HG02885 (cell line): Measurements from ENCODE around the gene SLC35G3.
"Not testable (repeated sequence)": the region's sequence is repeated elsewhere in the genome, so short reads cannot be mapped to it uniquely, and the experiment has no call there.

Experiments used
- ATAC-seq: cut with Tn5 transposase; IDR thresholded peaks from one replicate; pipeline ENCODE4 v1.9.1; 2021; ENCODE audit warnings: mild to moderate bottlenecking; ENCODE audit not compliant: unreplicated experiment, poor library complexity

Gene SLC35G3

DNA sequence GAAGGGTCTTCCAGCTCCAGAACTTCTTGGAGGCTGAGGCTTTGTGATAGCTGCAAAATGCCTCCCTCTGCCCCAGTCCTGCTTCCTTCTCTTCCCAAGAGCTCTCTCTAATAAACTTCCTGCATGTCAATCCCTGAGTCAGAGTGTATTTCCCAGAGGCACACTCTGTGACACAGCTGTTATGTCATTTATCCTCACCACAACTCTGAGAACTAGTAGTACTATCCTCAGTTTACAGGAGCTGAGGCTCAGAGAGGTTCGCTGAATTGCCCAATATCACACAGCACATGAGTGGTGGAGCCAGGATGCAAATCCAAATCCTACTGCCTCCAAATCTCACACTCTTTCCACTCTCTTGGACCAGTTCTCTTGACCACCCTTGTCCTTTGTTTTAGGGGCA, 26.5 kb downstream of the SLC35G3 start:
- ATAC-seq: no peak

- ATAC-seq: no peak
These were observed 27.1 kb downstream of the SLC35G3 start for GRCh38 chr17:35167046-35167445.

- no peak for ATAC-seq
These were observed 27.7 kb downstream of the SLC35G3 start for GRCh38 chr17:35166526-35166925.

DNA sequence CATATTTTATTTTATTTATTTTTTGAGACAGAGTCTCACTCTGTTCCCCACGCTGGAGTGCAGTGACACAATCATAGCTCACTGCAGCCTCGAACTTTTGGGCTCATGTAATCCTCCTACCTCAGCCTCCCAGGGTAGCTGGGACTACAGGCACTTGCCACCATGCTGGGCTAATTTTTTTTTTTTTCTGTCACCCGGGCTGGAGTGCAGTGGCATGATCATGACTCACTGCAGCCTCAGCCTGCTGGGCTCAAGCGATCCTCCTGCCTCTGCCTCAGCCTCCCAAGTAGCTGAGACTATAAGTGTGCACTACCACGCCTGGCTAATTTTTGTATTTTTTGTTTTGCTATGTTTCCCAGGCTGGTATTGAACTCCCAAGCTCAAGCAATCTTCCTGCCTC, 29.5 kb downstream of the SLC35G3 start:
- no peak for ATAC-seq

DNA sequence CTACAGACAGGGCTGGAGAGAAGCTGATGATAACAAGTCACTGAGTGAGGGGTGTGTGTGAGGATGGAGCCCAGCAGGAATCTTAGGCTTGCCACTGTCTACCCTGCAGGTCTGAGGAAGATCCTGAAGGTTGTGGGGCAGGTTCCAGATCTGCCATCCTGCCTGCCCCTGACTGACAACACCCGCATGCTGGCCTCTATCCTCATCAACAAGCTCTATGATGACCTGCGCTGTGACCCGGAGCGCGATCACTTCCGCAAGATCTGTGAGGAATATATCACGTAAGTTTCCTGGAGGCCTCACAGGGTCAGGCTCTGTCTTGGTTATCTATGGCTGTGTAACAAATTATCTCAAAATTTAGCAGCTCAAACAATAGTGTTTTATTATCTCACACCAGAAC, 30.3 kb downstream of the SLC35G3 start:
- ATAC-seq: no peak

DNA sequence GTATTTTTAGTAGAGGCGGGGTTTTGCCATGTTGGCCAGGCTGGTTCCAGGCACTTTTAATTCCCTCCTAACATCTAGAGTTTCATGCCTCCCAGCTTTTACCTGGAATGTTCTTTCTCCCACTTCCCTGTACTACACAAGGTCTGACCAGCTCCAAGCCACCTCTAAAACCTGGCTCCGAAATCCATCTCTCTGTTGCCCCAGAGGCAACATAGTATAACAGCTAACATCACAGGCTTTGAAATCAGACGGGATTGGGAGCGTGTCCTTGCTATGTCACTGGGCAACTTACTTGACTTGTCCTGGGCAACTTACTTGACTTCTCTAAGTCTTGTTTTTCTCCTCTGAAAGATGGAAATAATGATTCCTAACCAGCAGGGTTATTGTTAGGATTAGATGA, 31.4 kb downstream of the SLC35G3 start:
- no peak for ATAC-seq

GRCh38 chr17:35161281-35161761, 32.9 kb downstream of the SLC35G3 start:
- no peak for ATAC-seq

GRCh38 chr17:35160354-35161201, 33.6 kb downstream of the SLC35G3 start:
- no peak for ATAC-seq

DNA sequence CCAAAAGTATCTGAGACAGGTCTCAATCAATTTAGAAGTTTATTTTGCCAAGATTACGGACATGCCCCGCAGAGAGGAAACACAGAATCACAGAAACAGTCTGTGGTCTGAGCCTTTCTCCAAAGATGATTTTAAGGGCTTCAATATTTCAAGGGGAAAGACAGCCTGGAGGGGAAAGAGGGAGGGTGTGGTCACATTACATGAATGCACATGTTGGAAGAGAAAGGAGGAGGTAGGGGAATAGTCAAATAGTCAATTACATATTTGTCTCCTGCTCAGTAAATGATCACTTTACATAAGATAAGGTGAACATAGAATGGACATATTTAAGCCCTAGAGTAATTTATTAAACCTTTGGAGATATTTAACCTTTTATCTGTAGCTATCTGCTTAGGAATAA, 34.3 kb downstream of the SLC35G3 start:
- ATAC-seq: no peak

GRCh38 chr17:35155246-35155645, 38.9 kb downstream of the SLC35G3 start:
- ATAC-seq: no peak

DNA sequence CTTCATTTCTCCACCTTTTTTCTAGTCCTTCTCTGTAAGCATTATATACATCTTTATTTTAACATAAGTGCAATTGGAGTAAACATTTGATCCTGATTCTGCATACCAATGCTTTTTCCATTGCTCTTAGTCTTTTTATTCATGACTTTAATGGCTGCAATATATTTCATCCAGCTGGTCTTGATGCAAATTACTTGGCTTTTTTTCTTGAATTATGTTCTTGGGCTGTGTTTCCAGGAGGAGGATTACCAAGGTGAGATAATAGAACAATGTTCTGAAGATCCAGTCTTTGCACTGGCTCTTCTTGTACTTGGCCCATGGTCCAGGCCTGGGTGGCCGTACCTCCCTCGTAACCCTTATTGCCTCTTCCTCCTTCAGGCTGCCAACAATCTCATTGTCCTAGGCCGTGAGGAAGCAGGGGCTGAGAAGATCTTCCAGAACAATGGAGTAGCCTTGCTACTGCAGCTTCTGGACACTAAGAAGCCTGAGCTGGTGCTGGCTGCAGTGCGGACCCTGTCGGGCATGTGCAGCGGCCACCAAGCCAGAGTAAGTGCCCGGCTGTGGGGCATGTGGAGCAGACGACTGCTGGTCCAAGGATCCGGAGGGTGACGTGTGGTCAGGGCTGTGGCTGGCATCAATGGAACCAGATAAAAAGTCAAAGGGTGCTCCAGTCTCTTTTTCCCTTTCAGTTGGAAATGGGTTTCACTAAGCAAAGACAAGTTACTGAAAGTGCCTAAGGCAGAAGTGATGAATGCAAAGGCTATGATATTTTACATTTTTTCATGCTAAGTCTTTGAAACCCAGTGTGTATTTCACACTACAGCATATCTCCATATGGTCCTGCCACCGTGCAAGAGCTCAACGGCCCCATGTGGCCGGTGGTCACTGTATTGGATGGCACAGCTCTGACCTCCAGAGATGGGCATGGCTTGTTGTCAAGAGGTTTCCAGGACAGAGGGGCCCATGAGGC, 39.7 kb downstream of the SLC35G3 start:
- no peak for ATAC-seq

DNA sequence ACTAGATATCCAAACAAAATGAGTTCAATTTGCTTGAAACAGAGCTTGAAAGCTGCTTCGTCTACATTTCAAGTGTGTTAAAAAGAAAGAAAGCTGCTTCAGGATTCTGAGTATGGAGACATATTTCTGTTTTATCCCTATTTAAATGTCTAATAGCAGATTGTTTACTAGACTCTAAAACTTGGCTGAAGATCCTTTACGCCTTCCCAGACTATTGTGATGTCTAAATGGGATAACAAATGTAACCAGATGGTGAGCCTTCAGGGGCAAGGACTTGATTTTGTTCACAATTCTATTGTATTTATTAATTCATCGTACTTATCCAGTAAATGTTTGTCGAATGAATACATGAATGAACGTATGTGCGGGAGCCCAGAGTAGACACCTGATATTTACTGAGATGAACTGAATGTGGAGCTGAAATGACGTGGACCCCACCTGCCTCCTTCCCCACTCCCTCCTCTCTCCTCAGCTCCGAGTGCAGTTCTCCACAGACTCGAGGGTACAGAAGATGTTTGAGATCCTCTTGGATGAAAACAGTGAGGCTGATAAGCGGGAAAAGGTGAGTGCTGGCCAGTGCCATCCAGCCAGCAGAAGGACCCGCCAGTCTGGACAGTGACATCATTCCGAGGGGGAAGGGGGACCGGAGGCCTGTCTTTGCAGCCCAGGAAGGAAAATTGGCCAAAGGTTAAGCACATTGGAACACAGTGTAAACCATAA, 41.6 kb downstream of the SLC35G3 start:
- no peak for ATAC-seq

GRCh38 chr17:35151080-35151479, 43.1 kb downstream of the SLC35G3 start:
- ATAC-seq: not testable (repeated sequence)

GRCh38 chr17:35149941-35150340, 44.3 kb downstream of the SLC35G3 start:
- no peak for ATAC-seq

- no peak for ATAC-seq
These were observed 46.0 kb downstream of the SLC35G3 start for GRCh38 chr17:35148144-35148543.

GRCh38 chr17:35147375-35147905, 46.8 kb downstream of the SLC35G3 start, which contains the start of gene UNC45B:
Gene UNC45B (plus strand): TSS chr17:35147817. CDS start chr17:35148264, 447 bp downstream.
- ATAC-seq: no peak

GRCh38 chr17:35146214-35146833, 47.9 kb downstream of the SLC35G3 start:
- ATAC-seq: no peak

DNA sequence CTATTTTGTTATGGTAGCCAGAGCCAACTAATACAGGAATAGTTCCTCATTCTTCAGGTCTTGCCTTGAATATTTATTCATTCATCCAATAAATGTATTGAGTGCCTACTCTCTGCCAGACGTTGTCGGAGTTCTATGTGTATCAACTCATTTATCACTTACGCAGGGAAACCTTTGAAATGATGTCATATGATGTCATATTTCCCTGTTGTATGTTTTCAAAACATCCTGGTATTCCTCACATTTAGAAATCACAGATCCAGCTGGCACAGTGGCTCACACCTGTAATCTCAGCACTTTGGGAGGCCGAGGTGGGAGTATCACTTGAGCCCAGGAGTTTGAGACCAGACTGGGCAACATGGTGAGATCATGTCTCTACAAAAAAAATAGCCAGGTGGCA, 49.4 kb downstream of the SLC35G3 start:
- no peak for ATAC-seq
